Measurements from ENCODE around the gene WDR4. TPM values are rescaled to one million over a fixed set of nuclear protein-coding genes. Genes with fewer than 3 reads are reported as not detected.
A peak's percentile ranks its signal among the peaks of the same experiment; 100 is the strongest.

Gene WDR4
- total and polyA plus RNA-seq, 4 donors: 10.3 to 29.6 (median 16.2) TPM

DNA sequence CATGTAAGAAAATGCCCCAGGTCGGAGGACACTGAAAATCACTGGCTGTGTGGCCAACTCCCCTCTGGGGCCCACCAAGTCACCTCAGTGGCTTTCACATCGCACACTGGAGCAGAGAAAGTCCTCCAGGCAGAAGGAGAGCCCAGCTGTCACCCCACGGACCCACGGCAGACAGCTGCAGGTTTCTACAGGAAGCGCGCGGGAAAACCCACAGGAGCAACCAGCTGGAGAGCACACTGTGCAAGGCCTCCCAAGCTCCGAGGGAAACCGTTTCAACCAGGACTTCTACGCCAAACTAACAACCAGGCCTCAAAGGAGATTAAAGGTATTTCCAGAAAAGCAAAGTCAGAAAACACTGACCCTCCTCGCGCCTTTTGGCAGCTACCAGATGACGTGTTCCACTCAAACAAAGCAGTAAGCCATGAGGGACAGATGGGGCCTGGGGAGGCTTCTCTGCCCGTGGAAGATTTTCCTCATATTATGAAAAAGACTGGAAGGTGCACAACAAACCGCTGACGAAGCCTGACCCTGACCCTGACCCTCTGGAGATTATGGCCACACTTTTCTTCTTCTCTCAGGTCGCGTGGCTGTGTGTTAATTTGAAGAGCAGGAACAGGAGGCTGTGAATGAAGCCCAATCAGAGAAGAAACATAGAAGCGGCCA is 21.0 kb downstream of the WDR4 start:
- H3K27ac ChIP-seq (ENCODE audit: low read depth in 1 of 2, low read length in 1 of 2): no peak overlapping the region

GRCh38 chr21:42857216-42857615 is 22.1 kb downstream of the WDR4 start:
- H3K4me3 ChIP-seq: no peak overlapping the region
- WGBS, 2 donors: 95 to 96% methylated on average over 11 of the region's 11 CpGs
- H3K9ac ChIP-seq (ENCODE audit: insufficient read depth in 1 of 2, low read length in 2 of 2): no peak overlapping the region
- H3K9me3 ChIP-seq (ENCODE audit: control insufficient read depth in 4 of 4, insufficient read depth in 3 of 4, low read length in 3 of 4): no peaks in the 10 kb centered on the region
- H3K4me1 ChIP-seq (ENCODE audit: control insufficient read depth in 5 of 5, insufficient read depth in 5 of 5, low read length in 5 of 5): peaks cover 0 to 7% (median 0%) of the 10 kb centered on the region in 5 donors
- no peak for TF ChIP-seq CTCF (IDR thresholded peaks at IDR 0.05; ENCODE audit: control extremely low read depth, extremely low read depth)
- ATAC-seq (ENCODE audit: insufficient read depth, low FRiP score): no peak
- no peaks in the 10 kb centered on the region for H3K27me3 ChIP-seq (ENCODE audit: control insufficient read depth in 3 of 3, insufficient read depth in 3 of 3, low read length in 2 of 3)
- peaks cover 7 to 77% (median 22%) of the 10 kb centered on the region in 4 donors for H3K36me3 ChIP-seq (ENCODE audit: control insufficient read depth in 4 of 4, insufficient read depth in 4 of 4, low read length in 4 of 4)
- no peak overlapping the region for H3K27ac ChIP-seq (ENCODE audit: low read depth in 1 of 2, low read length in 1 of 2)
- no peak for DNase-seq

More for the DNA sequence above, 21.0 kb downstream of the WDR4 start:
- no peak for ATAC-seq (ENCODE audit: insufficient read depth, low FRiP score)
- peaks cover 0 to 7% (median 0%) of the 10 kb centered on the region in 5 donors for H3K4me1 ChIP-seq (ENCODE audit: control insufficient read depth in 5 of 5, insufficient read depth in 5 of 5, low read length in 5 of 5)
- H3K9ac ChIP-seq (ENCODE audit: insufficient read depth in 1 of 2, low read length in 2 of 2): no peak overlapping the region
- TF ChIP-seq CTCF (IDR thresholded peaks at IDR 0.05; ENCODE audit: control extremely low read depth, extremely low read depth): no peak
- WGBS, 2 donors: 88 to 89% methylated on average over 19 of the region's 19 CpGs
- H3K9me3 ChIP-seq (ENCODE audit: control insufficient read depth in 4 of 4, insufficient read depth in 3 of 4, low read length in 3 of 4): no peaks in the 10 kb centered on the region
- no peak overlapping the region for H3K4me3 ChIP-seq
- peaks cover 11 to 77% (median 21%) of the 10 kb centered on the region in 4 donors for H3K36me3 ChIP-seq (ENCODE audit: control insufficient read depth in 4 of 4, insufficient read depth in 4 of 4, low read length in 4 of 4)
- no peaks in the 10 kb centered on the region for H3K27me3 ChIP-seq (ENCODE audit: control insufficient read depth in 3 of 3, insufficient read depth in 3 of 3, low read length in 2 of 3)
- DNase-seq: no peak

GRCh38 chr21:42855937-42856335 is 23.4 kb downstream of the WDR4 start:
- Histone ChIP-seq H3K27me3 (ENCODE audit: control insufficient read depth in 3 of 3, insufficient read depth in 3 of 3, low read length in 2 of 3) (no peaks in the 10 kb centered on the region), H3K4me3 (no peak overlapping the region), H3K9me3 (ENCODE audit: control insufficient read depth in 4 of 4, insufficient read depth in 3 of 4, low read length in 3 of 4) (no peaks in the 10 kb centered on the region), H3K27ac (ENCODE audit: low read depth in 1 of 2, low read length in 1 of 2) (peak overlapping the region in 1 of 2 donors; percentile 66), H3K36me3 (ENCODE audit: control insufficient read depth in 4 of 4, insufficient read depth in 4 of 4, low read length in 4 of 4) (peaks cover 9 to 81% (median 25%) of the 10 kb centered on the region in 4 donors), H3K4me1 (ENCODE audit: control insufficient read depth in 5 of 5, insufficient read depth in 5 of 5, low read length in 5 of 5) (peaks cover 0 to 7% (median 0%) of the 10 kb centered on the region in 5 donors), H3K9ac (ENCODE audit: insufficient read depth in 1 of 2, low read length in 2 of 2) (no peak overlapping the region)
- DNase-seq (no peak), ATAC-seq (ENCODE audit: insufficient read depth, low FRiP score) (no peak)
- WGBS, 2 donors: 82 to 83% methylated on average over 18 of the region's 18 CpGs
- no peak for TF ChIP-seq CTCF (IDR thresholded peaks at IDR 0.05; ENCODE audit: control extremely low read depth, extremely low read depth)

All from lung (tissue), 12 donors.